Fibroblast of the conjunctiva (primary cell): Measurements from ENCODE around the gene SH2D1B.
"Not testable (repeated sequence)": the region's sequence is repeated elsewhere in the genome, so short reads cannot be mapped to it uniquely, and the experiment has no call there.

Source experiments
- DNase-seq: peaks from one replicate; pipeline ENCODE4 v3.0.0-alpha.2; 2010; ENCODE audit warnings: low read depth

The SH2D1B gene, protein sequence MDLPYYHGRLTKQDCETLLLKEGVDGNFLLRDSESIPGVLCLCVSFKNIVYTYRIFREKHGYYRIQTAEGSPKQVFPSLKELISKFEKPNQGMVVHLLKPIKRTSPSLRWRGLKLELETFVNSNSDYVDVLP

GRCh38 chr1:162412002-162412401, at the start of gene SH2D1B:
SH2D1B (minus strand) TSS chr1:162412136; CDS start chr1:162412016, 120 bp downstream.
- DNase-seq, result no peak

DNA sequence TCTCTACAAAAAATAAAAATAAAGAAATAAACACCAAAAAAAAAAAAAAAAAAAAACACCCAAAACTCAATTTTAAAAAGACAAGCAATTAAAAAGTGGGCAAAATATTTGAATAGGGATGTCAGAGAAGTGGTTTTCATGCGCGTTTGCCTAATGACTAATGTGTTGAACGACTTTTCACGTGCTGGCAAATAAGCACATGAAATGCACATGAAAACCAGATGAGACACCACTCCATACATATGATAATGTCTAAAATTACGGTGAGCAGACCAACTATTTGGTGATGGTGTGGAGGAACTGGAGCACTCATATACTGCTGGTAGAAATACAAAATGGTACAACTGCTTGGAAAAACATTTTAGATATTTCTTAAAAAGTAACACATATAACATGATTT, 46.3 kb upstream of the SH2D1B start:
- no peak for DNase-seq

DNA sequence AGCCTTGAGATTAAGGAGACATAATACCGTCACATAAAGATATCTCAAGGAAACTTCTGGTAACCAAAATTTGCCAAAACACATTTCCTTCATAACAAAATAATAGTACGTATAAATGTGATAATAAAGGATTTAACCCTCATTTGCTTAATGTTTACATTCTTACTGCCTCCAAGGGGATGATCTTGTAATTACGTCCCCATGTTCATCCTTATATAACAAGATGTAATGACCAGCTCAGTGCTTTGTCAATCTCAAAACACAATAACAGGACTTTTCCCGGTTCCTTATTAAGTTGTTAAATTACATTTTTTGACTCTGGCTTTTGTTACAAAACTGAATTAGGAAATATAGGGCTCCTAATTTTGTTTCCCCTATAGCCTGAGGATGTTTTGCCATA, 44.4 kb upstream of the SH2D1B start:
- DNase-seq, result no peak

DNA sequence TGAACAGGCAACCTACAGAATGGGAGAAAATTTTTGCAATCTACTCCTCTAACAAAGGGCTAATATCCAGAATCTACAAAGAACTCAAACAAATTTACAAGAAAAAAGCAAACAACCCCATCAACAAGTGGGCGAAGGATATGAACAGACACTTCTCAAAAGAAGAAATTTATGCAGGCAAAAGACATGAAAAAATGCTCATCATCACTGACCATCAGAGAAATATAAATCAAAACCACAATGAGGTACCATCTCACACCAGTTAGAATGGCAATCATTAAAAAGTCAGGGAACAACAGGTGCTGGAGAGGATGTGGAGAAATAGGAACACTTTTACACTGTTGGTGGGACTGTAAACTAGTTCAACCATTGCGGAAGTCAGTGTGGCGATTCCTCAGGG, 42.4 kb upstream of the SH2D1B start:
- DNase-seq, result not testable (repeated sequence)

DNA sequence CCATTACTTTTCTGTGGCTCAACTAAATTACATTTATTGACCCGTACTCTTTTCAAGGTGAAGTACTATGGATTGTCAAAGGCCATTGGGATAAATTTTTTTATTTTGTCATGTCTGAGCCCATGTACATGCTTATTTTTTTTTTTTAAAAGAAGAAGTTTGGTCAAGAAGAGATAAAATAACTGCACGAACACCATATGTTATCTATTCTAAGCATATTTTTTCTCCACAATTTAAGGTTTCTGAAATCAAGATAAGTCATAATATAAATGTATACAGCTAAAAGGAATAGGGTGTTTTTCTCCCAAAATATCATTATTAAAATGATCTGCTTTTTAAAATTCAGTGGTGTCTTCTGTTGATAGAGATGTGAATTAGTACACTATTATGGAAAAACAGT, 35.0 kb upstream of the SH2D1B start:
- DNase-seq, result no peak

DNA sequence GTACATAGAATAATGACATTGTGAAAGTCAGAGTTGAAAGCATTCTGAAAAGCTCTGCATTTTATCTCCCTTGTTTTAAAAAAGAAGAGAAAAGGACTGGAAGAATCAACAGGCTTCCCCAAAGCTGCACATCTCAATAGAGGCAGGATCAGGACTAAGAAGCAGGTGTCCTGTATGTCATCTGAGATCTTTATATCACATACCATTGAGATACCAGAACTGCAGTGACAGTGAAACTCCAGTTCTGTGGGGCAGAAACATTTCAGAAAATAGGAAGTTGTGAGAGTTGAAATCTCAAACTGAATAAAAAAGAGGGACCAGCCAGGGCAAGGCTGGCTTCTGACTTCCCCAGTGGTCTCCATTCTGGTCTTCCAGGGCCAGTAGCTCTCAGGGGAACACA, 33.0 kb upstream of the SH2D1B start:
- DNase-seq, result no peak

DNA sequence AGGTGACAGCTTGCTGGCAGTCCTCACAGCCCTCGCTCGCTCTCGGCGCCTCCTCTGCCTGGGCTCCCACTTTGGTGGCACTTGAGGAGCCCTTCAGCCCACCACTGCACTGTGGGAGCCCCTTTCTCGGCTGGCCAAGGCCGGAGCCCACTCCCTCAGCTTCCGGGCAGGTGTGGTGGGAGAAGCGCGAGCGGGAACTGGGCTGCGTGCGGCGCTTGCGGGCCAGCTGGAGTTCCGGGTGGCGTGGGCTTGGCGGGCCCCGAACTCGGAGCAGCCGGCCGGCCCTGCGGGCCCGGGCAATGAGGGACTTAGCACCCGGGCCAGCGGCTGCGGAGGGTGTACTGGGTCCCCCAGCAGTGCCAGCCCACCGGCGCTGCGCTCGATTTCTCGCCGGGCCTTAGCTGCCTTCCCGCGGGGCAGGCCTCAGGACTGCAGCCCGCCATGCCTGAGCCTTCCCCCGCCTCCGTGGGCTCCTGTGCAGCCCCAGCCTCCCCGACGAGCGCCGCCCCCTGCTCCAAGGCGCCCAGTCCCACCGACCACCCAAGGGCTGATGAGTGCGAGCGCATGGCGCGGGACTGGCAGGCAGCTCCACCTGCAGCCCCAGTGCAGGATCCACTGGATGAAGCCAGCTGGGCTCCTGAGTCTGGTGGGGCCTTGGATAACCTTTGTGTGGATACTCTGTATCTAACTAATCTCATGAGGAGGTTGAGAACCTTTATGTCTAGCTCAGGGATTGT, 21.2 kb upstream of the SH2D1B start:
- DNase-seq, result not testable (repeated sequence)

- DNase-seq, result no peak
These were observed 18.6 kb upstream of the SH2D1B start for GRCh38 chr1:162430583-162430982.

DNA sequence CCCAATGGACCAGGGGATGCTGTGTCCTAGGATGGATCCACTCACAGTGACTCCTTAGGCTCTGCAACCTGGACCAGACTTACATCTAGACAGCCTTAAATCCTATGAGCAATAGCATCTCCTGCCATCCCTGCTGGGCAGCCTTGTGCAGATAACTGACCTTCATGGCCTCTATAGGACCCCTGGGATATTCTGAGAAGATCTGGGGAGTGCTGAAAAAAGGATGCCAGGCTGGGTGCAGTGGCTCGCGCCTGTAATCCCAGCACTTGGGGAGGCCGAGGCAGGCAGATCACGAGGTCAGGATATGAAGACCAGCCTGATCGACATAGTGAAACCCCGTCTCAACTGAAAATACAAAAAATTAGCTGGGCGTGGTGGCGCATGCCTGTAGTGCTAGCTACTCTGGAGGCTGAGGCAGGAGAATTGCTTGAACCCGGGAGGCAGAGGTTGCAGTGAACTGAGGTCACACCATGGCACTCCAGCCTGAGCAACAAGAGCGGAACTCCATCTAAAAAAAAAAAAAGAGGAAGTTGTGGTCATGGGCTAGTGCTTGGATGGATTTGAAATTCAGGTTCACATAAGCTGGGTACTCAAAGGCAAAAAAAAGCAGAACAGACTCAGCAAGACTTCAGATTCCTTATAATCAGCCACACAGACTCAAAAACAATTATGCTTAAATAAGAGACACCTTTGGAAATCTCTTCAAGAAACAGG, 10.9 kb upstream of the SH2D1B start:
- DNase-seq, result no peak

DNA sequence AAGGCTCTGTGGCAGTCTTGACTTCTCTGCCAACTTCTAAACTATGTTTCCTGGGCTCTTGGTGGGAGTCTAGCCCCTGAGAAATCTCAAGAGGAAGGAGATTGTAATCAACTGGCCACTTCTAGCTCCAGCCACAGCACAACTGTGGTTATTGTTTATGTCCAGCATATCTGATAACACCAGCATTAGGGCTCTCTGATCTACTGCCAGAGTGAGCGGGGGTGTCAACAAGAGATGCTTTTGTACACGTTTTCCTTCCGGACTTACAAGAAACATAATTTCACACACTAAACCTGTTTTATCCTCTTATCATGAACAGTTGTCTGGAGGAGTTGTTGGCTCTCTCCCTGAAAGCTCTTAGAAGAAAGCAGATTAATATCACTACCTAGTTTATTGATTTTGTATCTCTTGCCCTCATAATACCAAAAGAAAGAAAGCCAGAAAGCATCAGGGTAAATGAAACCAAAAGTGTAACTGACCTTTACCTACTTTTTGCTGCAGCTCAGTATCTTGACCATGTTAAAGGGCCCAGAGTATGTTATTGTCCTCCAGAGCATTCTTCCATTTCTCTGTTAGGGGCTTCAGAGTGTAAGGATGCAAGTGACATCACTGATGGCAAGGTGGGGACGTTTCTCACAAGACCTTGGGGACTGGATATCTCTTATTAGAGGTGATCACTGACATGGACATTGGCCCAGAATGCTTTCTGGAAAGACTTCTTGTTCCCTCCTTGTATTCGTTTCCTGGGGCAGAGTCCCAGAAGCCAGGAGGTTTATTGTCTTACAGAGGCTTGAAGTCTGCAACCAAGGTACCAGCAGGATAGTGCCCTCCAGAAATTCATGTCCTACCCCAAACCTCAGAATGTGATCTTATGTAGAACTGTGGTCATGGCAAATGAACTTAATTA, 9.6 kb upstream of the SH2D1B start:
- DNase-seq, result no peak

- DNase-seq, result no peak
These were observed 8.2 kb upstream of the SH2D1B start for GRCh38 chr1:162420120-162420519.

DNA sequence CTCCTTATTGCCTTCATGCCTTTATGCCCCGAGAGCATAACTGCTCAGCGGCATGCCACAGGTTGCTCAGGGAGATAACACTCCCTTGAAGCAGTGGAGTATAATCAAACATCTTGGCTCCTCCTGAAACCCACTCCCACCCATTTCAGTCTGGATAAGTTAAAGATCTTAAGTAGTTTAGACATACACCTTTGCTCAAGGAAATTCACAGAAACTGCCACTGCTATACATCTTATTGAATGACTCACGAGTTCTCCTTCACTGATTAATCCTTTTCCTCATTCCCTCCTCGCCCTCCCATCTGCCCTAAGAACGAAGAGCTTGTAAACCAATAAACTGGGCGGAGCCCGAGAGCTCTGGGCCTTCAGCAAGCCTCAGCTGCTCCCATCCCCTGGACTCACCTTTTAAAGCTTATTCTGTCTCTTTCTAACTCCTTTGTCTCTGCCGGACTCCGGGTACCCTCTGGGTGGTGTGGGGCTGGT, 7.6 kb upstream of the SH2D1B start:
- not testable (repeated sequence) for DNase-seq

GRCh38 chr1:162418584-162418983, 6.6 kb upstream of the SH2D1B start:
- DNase-seq, result not testable (repeated sequence)

- DNase-seq, result no peak
These were observed 5.7 kb upstream of the SH2D1B start for GRCh38 chr1:162417650-162418049.

GRCh38 chr1:162416909-162417308, 5.0 kb upstream of the SH2D1B start:
- DNase-seq, result no peak

DNA sequence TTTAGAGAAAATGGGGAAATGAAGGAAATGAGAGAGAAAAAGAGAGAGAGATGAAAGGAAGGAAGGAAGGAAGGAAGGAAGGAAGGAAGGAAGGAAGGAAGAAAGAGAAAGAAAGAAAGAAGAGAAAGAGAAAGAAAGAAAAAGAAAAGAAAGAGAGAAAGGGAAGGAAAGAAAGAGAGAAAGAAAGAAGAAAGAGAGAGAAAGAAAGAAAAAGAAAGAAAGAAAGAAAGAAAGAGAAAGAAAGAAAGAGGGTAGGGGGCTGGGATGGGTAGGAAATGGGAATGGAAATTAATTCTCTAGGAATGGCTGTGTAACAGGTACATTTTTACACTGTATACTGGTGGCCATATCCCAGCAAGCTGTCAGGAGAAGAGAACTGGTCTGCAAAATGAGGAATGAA, 4.3 kb upstream of the SH2D1B start:
- DNase-seq, result no peak

DNA sequence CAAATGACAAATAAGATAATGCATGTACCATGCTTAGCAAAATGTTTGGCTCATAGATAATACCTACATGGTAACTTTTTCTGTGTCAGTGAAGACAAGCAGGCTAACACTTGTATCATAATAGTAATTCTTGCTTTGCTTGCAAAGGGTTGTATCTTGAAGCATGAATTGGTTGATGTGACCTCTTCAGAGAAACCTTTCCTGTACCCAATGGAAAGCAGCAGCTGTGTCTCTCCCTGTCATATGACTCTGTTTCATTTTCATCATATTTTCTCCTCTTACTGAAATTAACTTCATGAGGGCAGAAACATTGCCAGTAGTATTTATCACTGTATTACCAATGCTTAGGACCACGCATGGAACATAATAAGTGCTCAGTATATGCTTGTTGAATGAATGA, 4.4 kb downstream of the SH2D1B start:
- DNase-seq, result no peak

DNA sequence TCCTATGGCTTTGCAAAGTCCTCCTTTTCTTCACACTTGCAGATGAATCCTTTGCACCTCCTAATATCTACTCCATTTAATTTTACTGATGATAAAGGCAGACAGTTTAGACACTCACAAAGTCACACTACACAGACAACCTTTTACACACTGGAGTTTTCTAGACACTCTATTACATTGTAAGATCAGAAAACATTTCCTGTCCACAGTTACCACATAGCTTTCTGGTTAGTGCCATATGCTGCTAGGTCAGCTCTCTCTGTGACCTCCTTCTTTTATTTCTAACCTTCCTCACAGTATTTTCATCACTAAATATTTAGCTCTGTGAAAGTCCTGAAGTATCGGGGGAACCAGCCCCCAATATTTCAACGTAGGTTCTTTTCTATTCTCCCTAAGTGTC, 5.1 kb downstream of the SH2D1B start:
- DNase-seq, result no peak

DNA sequence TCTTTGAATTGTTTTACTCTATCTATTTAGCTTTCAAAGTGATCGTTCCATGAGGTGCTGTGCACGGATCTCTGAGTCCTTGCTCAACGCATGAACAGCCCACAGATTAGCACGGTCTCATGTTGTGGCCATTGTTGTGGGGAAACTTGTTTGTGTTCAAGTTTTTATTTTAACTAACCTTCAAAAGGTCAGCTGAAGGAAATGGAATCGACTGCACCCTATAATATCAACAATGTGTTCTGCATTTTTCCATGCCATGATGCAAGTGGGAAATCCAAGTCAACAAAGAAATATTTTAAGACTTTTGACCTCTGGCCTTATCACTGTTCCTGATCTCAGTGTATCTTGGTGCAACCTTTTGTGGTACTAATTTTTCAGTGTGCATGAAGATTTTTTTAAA, 6.1 kb downstream of the SH2D1B start:
- DNase-seq, result no peak

DNA sequence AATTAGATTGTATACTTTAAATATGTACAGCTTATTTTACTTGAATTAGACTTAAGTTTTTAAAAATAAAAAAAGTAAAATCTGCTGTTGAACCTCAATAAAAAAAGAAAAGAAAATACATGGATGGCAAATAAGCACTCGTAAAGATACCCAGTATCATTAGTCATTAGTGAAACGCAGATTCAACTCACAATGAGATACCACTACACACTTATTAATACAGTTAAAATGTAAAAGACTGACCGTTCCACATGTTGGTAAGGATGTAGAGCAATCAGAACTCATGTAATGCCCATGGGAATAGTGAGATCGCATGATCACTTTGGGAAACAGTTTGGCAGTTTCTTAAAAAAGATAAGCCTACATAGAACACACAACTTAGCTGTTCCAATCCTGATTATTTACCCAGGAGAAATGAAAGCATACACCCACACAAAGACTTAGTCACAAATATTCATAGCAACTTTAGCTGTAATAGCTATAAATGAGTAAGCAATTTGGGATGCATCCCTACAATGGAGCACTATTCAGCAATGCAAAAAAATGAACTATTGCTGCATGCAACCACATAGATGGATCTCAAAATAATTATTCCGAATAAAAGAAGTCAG, 7.3 kb downstream of the SH2D1B start:
- peak; percentile 42 for DNase-seq

- DNase-seq, result no peak
These were observed 11.1 kb downstream of the SH2D1B start for GRCh38 chr1:162400790-162401355.
